ENCODE measurements around the gene DHRS2. TPM values are rescaled to one million over a fixed set of nuclear protein-coding genes. Genes with fewer than 3 reads are reported as not detected.

Gene DHRS2
- total and polyA plus RNA-seq, 2 of the 13 experiments (the other 11 are each of a cell fraction or from before 2014, with no cell fraction given), result 1,621 to 3,021 TPM

DNA sequence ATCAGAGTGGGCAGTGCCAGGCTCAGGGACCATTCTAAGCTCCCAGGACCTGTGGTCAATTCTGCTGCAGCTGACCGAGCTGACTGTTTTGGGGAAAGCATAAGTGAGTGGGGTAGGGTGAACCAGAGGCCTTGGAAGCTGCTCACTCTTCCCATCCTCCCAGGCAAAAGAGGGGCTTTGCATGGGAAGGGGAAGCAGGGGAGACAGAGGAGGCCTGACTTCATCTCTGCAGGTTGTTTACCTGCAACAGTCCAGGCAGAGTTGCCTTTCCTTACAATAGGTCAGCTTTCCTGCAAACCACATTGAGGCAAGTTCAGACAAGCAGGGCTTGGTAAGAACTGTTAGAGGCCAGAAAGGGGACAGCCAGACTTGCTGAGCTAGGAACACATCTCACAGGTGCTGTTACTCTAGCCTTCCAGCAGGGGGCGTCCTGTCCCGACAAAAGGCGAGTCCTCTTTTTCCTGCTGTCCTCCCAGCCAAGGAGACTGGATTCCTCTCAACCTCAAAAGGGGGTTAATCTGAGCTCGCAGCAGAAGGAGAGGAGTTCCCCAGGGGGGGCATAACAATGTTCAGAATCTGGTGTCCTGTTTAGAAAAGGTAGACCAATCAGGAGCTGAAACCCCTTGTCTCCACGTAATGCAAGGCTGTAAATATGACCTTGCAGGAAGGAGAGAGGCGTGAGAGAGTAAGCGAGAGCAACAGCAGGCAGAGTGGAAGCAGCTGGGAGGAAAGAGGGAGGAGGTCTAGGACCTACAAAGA is 4.3 kb upstream of the DHRS2 start (continued):
- TF ChIP-seq, protein P1, sequence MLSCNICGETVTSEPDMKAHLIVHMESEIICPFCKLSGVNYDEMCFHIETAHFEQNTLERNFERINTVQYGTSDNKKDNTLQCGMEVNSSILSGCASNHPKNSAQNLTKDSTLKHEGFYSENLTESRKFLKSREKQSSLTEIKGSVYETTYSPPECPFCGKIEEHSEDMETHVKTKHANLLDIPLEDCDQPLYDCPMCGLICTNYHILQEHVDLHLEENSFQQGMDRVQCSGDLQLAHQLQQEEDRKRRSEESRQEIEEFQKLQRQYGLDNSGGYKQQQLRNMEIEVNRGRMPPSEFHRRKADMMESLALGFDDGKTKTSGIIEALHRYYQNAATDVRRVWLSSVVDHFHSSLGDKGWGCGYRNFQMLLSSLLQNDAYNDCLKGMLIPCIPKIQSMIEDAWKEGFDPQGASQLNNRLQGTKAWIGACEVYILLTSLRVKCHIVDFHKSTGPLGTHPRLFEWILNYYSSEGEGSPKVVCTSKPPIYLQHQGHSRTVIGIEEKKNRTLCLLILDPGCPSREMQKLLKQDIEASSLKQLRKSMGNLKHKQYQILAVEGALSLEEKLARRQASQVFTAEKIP (CRISPR knock-in tag; IDR thresholded peaks at IDR 0.05; ENCODE audit: borderline replicate concordance), result no peak
- TF ChIP-seq FLYWCH1 (CRISPR knock-in tag; IDR thresholded peaks at IDR 0.05), result no peak
- TF ChIP-seq ZSCAN12 (CRISPR knock-in tag; IDR thresholded peaks at IDR 0.05), result no peak
- peak; percentile 84 for TF ChIP-seq ZFX (CRISPR knock-in tag; IDR thresholded peaks at IDR 0.05; ENCODE audit: low read depth)
- no peak for TF ChIP-seq POLR2AphosphoS2 (IDR thresholded peaks at IDR 0.05; ENCODE audit: low read depth, low read length)
- peak; percentile 88 for TF ChIP-seq ZBTB38 (CRISPR knock-in tag; IDR thresholded peaks at IDR 0.05)
- TF ChIP-seq, protein P2, sequence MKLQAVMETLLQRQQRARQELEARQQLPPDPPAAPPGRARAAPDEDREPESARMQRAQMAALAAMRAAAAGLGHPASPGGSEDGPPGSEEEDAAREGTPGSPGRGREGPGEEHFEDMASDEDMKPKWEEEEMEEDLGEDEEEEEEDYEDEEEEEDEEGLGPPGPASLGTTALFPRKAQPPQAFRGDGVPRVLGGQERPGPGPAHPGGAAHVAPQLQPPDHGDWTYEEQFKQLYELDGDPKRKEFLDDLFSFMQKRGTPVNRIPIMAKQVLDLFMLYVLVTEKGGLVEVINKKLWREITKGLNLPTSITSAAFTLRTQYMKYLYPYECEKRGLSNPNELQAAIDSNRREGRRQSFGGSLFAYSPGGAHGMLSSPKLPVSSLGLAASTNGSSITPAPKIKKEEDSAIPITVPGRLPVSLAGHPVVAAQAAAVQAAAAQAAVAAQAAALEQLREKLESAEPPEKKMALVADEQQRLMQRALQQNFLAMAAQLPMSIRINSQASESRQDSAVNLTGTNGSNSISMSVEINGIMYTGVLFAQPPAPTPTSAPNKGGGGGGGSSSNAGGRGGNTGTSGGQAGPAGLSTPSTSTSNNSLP (IDR thresholded peaks at IDR 0.05; ENCODE audit: low read depth, low read length), result peak; percentile 58
- TF ChIP-seq ZNF709 (CRISPR knock-in tag; IDR thresholded peaks at IDR 0.05), result no peak
- peak; percentile 32; the same call in 1 of the 2 replicates for TF ChIP-seq ATF7-NPFF (CRISPR knock-in tag; IDR thresholded peaks at IDR 0.05; ENCODE audit: low read depth)
- TF ChIP-seq PHF21A (CRISPR knock-in tag; IDR thresholded peaks at IDR 0.05), result no peak
- TF ChIP-seq ZKSCAN1 (IDR thresholded peaks at IDR 0.05; ENCODE audit: low read length), result no peak
- TF ChIP-seq, protein P3, sequence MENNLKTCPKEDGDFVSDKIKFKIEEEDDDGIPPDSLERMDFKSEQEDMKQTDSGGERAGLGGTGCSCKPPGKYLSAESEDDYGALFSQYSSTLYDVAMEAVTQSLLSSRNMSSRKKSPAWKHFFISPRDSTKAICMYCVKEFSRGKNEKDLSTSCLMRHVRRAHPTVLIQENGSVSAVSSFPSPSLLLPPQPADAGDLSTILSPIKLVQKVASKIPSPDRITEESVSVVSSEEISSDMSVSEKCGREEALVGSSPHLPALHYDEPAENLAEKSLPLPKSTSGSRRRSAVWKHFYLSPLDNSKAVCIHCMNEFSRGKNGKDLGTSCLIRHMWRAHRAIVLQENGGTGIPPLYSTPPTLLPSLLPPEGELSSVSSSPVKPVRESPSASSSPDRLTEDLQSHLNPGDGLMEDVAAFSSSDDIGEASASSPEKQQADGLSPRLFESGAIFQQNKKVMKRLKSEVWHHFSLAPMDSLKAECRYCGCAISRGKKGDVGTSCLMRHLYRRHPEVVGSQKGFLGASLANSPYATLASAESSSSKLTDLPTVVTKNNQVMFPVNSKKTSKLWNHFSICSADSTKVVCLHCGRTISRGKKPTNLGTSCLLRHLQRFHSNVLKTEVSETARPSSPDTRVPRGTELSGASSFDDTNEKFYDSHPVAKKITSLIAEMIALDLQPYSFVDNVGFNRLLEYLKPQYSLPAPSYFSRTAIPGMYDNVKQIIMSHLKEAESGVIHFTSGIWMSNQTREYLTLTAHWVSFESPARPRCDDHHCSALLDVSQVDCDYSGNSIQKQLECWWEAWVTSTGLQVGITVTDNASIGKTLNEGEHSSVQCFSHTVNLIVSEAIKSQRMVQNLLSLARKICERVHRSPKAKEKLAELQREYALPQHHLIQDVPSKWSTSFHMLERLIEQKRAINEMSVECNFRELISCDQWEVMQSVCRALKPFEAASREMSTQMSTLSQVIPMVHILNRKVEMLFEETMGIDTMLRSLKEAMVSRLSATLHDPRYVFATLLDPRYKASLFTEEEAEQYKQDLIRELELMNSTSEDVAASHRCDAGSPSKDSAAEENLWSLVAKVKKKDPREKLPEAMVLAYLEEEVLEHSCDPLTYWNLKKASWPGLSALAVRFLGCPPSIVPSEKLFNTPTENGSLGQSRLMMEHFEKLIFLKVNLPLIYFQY (CRISPR knock-in tag; IDR thresholded peaks at IDR 0.05; ENCODE audit: borderline replicate concordance), result peak; percentile 31; the same call in 1 of the 2 replicates
- TF ChIP-seq, protein P4, sequence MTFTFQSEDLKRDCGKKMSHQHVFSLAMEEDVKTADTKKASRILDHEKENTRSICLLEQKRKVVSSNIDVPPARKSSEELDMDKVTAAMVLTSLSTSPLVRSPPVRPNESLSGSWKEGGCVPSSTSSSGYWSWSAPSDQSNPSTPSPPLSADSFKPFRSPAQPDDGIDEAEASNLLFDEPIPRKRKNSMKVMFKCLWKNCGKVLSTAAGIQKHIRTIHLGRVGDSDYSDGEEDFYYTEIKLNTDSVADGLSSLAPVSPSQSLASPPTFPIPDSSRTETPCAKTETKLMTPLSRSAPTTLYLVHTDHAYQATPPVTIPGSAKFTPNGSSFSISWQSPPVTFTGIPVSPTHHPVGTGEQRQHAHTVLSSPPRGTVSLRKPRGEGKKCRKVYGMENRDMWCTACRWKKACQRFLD (CRISPR knock-in tag; IDR thresholded peaks at IDR 0.05; ENCODE audit: borderline replicate concordance), result no peak
- peak; percentile 73; the same call in 1 of the 2 replicates for TF ChIP-seq KLF6 (CRISPR knock-in tag; IDR thresholded peaks at IDR 0.05)
- no peak for TF ChIP-seq ZNF749 (CRISPR knock-in tag; IDR thresholded peaks at IDR 0.05; ENCODE audit: borderline replicate concordance)
- peak; percentile 85 for TF ChIP-seq ZNF652 (CRISPR knock-in tag; IDR thresholded peaks at IDR 0.05; ENCODE audit: borderline replicate concordance, low read depth)
- TF ChIP-seq CBFB (CRISPR knock-in tag; IDR thresholded peaks at IDR 0.05), result peak; percentile 70; the same call in 1 of the 2 replicates

All from HepG2 (cell line).